Adrenal gland (tissue), 12 donors: ENCODE results near the gene APBB2. TPM values are rescaled to one million over a fixed set of nuclear protein-coding genes. Genes with fewer than 3 reads are reported as not detected.
A peak's percentile ranks its signal among the peaks of the same experiment; 100 is the strongest.

Experiments
- DNase-seq, 7 donors: peaks; one replicate each; pipeline ENCODE4 v3.0.0-alpha.2; 2019 to 2020
- H3K27ac ChIP-seq, 5 donors: fragments of 200-600 bp; sonication (generic) in 4 of 5; 1 replicate in 3 of 5; 2 replicates in 2 of 5; pipeline versions ENCODE4 v1.5.1 to v1.8.0; 2016 to 2020; ENCODE audit warnings: mild to moderate bottlenecking in 1 of 5
- H3K27me3 ChIP-seq: fragments of 200-600 bp; 2 replicates; pipeline ENCODE4 v1.8.0; 2021
- H3K36me3 ChIP-seq, 2 donors: fragments of 200-600 bp; replicated peaks in 1 of 2; 1 replicate in 1 of 2; 2 replicates in 1 of 2; pipeline versions ENCODE4 v1.5.1 to v1.8.0; 2018 to 2022
- H3K4me1 ChIP-seq, 2 donors: fragments of 200-600 bp; replicated peaks in 1 of 2; 1 replicate in 1 of 2; 2 replicates in 1 of 2; pipeline versions ENCODE4 v1.5.1 to v1.8.0; 2018 to 2021
- H3K4me3 ChIP-seq, 4 donors: fragments of 200-600 bp; sonication (generic) in 3 of 4; one replicate each; pipeline ENCODE4 v1.5.1; 2016 to 2018
- H3K9me3 ChIP-seq, 3 donors: fragments of 200-600 bp; sonication (generic) in 1 of 3; replicated peaks in 1 of 3; 1 replicate in 2 of 3; 2 replicates in 1 of 3; pipeline versions ENCODE4 v1.5.1 to v1.8.0; 2016 to 2021
- CTCF ChIP-seq, 6 experiments: fragments of 450-650 bp in 4 of 6; fragments of 200-600 bp in 2 of 6; sonication (generic) in 1 of 6; IDR thresholded peaks; 1 replicate in 5 of 6; 2 replicates in 1 of 6; pipeline versions ENCODE4 v1.5.1 to v1.8.0; 2016 to 2021; ENCODE audit warnings: antibody characterized with exemption in 6 of 6, mild to moderate bottlenecking in 2 of 6, moderate library complexity in 1 of 6
- POLR2A ChIP-seq, 2 donors: fragments of 450-650 bp; IDR thresholded peaks; one replicate each; pipeline ENCODE4 v1.6.1; 2017; ENCODE audit warnings: antibody characterized with exemption in 2 of 2, mild to moderate bottlenecking in 2 of 2, moderate library complexity in 1 of 2
- WGBS, 4 donors: extraction: QIAGEN DNeasy Blood & Tissue Kit in 2 of 4; methylation state at CpG; one replicate each; pipeline versions ENCODE4 v1.1.5 to v1.1.7; 2013 to 2017; 5-methylcytosine and 5-hydroxymethylcytosine counted together
- intact Hi-C, 2 donors: fragments of 100-400 bp; cut with DNase I; formaldehyde crosslinking; loops; one replicate each; pipeline versions ENCODE4 v1.14.1 to v1.15.0; 2022 to 2023
- polyA plus RNA-seq, 3 donors: library from polyadenylated mRNA; stranded (reverse); fragments of 200-250 nt in 2 of 3; fragments of 350-450 nt in 1 of 3; fragmentation: Illumina TruSeq in 1 of 3; extraction: RNeasy Lipid Tissue Mini Kit (QIAGEN cat#74804) in 1 of 3; gene quantifications; one replicate each; pipeline ENCODE4 v1.2.3, GENCODE V29; 2013 to 2014
- total RNA-seq, 9 donors: library from RNA; depleted of rRNA in 4 of 9; stranded (reverse); fragments of >200 nt in 4 of 9; fragments of 120-200 nt in 1 of 9; fragmentation: NEBNext Ultra II Directional in 1 of 9; extraction: Animal tissue kit (Norgen Biotek cat#: 25700) in 1 of 9; gene quantifications; one replicate each; pipeline versions ENCODE4 v1.1.0 to v1.2.4, GENCODE V29; 2013 to 2023
- donor health status: healthy with polysubstance abuse.
- donor health status: Bipolar disorder and iron deficiency.
- donor health status: DM: yes; HTN: yes; CAD: no.
- donor health status: DM: no; HTN: no; CAD: no.
- donor health status: DM: no; HTN: no; CAD: no.
- donor health status: DM: yes; HTN: yes; CAD: no.

APBB2 gene
- total and polyA plus RNA-seq, 12 donors, result 12.4 to 135 (median 39.7) TPM

GRCh38 chr4:41160856-41161255 lies 53.5 kb downstream of the APBB2 start:
- Histone ChIP-seq H3K9me3 (no peaks in the 10 kb centered on the region), H3K27ac (no peak overlapping the region), H3K36me3 (no peaks in the 10 kb centered on the region), H3K4me1 (peaks cover 0 to 5% of the 10 kb centered on the region in 2 donors), H3K4me3 (no peak overlapping the region), H3K27me3 (no peaks in the 10 kb centered on the region)
- no peak for DNase-seq
- intact Hi-C loops, result no loop called here
- TF ChIP-seq POLR2A (IDR thresholded peaks at IDR 0.05) (no peak), CTCF (IDR thresholded peaks at IDR 0.05) (no peak)
- 80 to 86% (median 82%) methylated on average over 4 of the region's 4 CpGs for WGBS, 4 donors

- Histone ChIP-seq H3K27ac (peak overlapping the region in 1 of 5 donors; percentile 60), H3K4me3 (no peak overlapping the region), H3K9me3 (no peaks in the 10 kb centered on the region), H3K4me1 (peaks cover 5 to 6% of the 10 kb centered on the region in 2 donors), H3K27me3 (no peaks in the 10 kb centered on the region), H3K36me3 (no peaks in the 10 kb centered on the region)
- TF ChIP-seq CTCF (IDR thresholded peaks at IDR 0.05) (no peak), POLR2A (IDR thresholded peaks at IDR 0.05) (no peak)
- DNase-seq, result peak in 6 of 7 donors; percentile 29 to 68 (median 52)
- WGBS, 4 donors, result 53 to 68% (median 56%) methylated on average over 10 of the region's 10 CpGs
- intact Hi-C loops, result no loop called here
These were observed 54.1 kb downstream of the APBB2 start for GRCh38 chr4:41160012-41160789.

GRCh38 chr4:41158756-41159155 lies 55.6 kb downstream of the APBB2 start:
- DNase-seq, result no peak
- Histone ChIP-seq H3K27me3 (no peaks in the 10 kb centered on the region), H3K27ac (no peak overlapping the region), H3K4me3 (no peak overlapping the region), H3K36me3 (no peaks in the 10 kb centered on the region), H3K9me3 (no peaks in the 10 kb centered on the region), H3K4me1 (peaks cover 5 to 15% of the 10 kb centered on the region in 2 donors)
- TF ChIP-seq POLR2A (IDR thresholded peaks at IDR 0.05) (no peak), CTCF (IDR thresholded peaks at IDR 0.05) (no peak)
- intact Hi-C loops, result no loop called here
- 91 to 92% (median 91%) methylated on average over 5 of the region's 5 CpGs for WGBS, 4 donors

GRCh38 chr4:41158274-41158673 lies 56.1 kb downstream of the APBB2 start:
- Histone ChIP-seq H3K27ac (no peak overlapping the region), H3K27me3 (no peaks in the 10 kb centered on the region), H3K9me3 (no peaks in the 10 kb centered on the region), H3K36me3 (no peaks in the 10 kb centered on the region), H3K4me1 (peaks cover 5 to 20% of the 10 kb centered on the region in 2 donors), H3K4me3 (no peak overlapping the region)
- no peak for TF ChIP-seq POLR2A (IDR thresholded peaks at IDR 0.05)
- no peak for TF ChIP-seq CTCF (IDR thresholded peaks at IDR 0.05)
- intact Hi-C loops, result no loop called here
- DNase-seq, result no peak
- 73 to 86% (median 77%) methylated on average over 1 of the region's 1 CpG for WGBS, 4 donors
